GM08714 (cell line): Measurements from ENCODE around the gene IRF2.
A peak's percentile ranks its signal among the peaks of the same experiment; 100 is the strongest.

Experiments
- H3K4me3 ChIP-seq: fragments of 200-500 bp; sonication (Bioruptor generic); 2 replicates; pipeline ENCODE4 v1.5.1; 2014; ENCODE audit warnings: mild to moderate bottlenecking, low read length, inconsistent platforms
- ZNF274 ChIP-seq: IDR thresholded peaks from 2 replicates; pipeline ENCODE4 v1.6.1; 2012; ENCODE audit warnings: mild to moderate bottlenecking, low read depth, low read length

The IRF2 gene

DNA sequence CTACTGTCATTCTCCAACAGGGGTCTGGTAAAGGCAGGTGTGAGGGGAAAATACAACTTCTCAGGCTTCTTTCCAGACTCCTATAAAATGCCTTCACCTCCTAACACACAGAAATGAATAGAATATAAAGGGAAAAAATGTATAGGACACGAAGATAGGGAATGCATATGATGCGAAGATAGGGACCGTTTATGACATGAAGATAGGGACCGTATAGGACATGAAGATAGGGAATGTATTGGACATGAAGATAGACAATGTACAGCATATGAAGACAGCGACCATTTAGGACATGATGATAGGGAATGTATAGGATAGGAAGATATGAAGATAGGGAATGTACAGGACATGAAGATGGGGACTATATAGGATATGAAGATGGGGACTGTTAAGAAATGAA is 10.5 kb downstream of the IRF2 start:
- H3K4me3 ChIP-seq, result no peak overlapping the region
- no peak for TF ChIP-seq ZNF274

DNA sequence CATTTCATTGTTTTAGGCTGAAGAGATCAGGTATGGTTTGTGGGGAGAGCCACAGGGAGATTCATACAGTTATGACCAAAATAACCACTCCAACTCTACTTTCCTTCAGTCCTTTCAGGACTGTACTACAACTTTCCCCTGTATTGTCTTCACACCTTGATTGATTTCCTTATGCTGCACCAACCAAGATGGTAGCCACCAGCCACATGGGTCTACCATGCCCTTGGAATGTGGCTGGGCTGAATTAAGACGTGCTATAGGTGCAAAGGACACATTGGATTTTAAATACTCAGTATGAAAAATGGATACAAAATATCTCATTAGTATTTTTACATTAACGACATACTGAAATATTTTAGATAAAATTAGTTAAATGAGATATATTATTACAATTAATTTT is 11.2 kb downstream of the IRF2 start:
- no peak overlapping the region for H3K4me3 ChIP-seq
- no peak for TF ChIP-seq ZNF274

DNA sequence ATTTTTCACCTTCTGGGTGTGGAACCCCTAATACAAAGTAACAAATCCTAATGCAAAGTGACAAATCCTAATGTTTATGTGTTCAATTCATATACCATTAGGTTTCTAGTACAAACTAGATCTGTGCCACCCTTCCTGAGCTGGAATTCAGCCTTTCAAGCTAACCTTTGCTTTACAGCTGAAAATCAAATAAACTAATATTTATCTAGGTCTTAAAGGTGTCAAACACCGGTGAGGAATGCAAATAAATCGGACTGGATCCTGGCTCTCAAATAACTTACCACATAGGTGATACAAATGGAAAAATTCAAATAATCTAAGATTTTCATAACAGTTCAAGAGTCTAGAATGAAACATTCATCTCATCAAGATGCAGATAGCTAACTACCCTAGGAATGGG is 11.6 kb downstream of the IRF2 start:
- no peak overlapping the region for H3K4me3 ChIP-seq
- no peak for TF ChIP-seq ZNF274

DNA sequence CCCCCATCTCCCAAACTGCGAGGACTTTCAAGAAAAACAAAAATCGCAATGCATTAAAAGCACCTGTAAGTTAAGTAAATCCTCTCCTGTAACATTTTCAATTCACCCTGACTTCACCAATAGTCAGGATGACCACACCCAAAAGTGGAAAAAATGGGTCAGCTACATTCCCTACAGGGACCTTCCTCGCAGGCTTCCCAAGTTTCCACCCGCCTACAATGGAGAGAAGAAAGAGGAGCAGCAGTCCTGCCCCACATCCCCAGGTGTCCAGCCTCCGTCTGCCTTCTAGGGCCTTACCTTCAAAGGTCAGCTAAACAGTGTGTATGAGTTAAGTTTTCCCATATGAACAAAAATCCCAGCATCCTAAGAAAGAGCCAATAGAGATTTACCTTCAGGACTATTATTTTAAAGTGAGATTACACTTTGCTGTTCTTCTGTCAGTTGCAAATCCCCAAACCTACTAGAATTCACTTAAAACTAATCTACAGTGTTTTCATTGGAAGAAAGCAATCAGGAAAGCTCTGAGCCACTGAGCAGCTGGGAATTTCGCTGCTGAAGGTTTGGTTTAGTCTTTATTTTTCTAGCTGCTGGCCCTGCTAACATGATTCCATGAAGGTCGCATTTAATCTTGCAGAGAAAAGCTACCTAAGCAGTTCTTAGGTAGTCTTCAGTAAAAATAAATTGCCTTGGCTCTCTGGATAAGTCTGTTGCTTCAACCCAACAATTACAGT is 12.5 kb downstream of the IRF2 start:
- no peak for TF ChIP-seq ZNF274
- peak overlapping the region; percentile 14; the same call in 1 of the 2 replicates for H3K4me3 ChIP-seq

DNA sequence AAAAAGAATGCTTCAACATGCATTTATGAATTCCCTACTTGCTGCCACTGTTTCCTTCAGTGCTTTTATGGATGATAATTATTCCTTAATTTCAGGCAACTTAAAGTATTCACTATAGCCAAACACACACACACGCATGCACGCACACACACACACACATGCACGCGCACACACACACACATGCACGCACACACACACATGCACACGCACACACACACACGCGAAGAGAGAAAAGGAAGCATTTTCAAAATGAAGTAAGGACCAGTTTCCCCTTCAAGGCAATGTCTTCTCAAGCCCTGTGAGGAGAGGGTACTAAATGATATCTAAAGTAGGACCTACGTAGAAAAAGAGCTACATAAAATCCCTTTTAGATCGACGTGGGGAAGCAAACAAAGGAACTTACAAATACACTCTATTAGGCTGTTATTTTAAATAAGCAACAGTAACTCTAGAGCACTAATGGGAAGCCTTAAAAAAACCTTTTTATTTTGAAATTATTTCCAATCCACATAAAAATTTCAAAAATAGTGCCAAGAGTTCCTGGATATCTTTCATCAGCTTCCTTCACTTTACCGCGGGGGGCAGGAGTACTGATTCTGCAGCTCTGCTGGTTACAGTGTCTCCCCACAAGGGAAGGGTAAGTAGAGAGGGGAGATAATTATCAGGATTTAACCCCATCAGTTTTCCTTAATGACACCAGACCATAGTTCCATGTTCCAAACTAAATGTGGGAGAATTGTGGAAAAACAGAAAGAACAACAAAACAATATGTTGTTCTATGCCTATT is 13.7 kb downstream of the IRF2 start:
- TF ChIP-seq ZNF274, result no peak
- peak overlapping the region; percentile 41; the same call in 1 of the 2 replicates for H3K4me3 ChIP-seq

DNA sequence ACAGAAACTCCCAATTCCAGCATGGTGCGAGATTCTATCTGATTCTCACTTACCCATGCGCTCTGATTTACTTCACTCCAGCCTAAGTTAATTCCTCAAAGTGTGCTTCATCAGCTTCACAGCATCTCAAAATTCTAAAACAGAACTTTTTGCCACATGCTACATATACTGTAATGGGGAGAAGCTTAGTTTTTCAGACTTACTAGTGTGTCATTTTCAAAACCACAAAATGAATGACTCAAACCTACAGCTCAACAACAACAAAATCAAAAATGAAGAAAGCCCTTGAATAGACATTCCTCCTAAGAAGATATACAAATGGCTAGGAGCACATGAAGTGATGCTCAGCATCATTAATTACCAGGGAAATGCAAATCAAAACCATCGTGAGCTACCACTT is 14.9 kb downstream of the IRF2 start:
- no peak for TF ChIP-seq ZNF274
- H3K4me3 ChIP-seq, result no peak overlapping the region

DNA sequence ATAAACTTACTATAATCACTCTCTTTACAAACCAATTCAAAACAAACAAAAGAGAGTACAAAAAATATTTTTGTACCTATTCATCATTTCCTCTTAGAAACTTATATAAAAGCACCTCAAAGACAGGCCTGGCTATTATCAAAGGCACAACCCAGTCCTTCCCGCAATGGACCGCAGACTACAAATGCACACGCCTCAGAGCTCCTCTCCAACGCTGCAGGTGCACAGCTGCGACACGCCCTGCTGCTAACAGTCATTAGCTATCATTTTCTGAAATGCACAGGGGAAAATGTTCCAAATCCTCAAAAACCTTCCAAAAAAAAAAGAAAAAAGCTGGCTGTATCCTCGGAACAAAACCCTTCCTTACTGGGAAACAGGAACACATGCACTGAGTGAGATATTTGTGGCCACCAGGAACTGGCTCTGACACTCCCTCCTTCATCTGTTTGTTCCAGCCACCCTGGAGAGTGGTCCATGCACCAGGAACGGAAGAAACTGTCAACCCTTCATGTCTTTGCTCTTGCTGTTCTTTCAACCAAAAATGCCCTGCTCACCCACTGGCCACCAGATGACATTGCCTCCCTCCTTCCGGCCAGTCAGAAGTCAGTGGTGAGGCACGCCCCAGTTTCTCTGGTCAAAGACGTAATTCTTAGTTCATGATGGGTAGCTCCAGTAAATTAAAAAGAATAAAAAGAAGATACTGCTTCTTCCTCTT is 16.7 kb downstream of the IRF2 start:
- H3K4me3 ChIP-seq, result no peak overlapping the region; the same call in 1 of the 2 replicates
- TF ChIP-seq ZNF274, result no peak

DNA sequence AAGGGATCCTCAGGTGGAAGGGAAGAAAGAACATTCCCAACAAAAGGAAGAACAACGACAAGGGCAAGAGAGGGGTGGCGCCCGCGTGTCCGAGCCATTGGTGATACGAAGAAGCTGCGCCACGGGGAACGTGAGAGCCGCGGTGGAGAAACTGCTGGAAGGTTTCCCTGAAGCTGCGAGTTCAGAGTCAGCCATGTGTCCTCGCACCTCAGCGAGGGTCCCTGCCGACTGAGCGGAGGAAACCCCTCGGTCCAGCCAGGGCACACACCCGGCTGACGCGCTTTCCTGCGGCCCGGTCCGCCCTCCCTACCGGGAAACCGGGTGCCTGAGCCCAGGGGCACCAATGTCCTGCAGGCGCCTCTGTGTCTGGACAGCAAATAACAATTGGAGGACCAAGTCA is 18.0 kb downstream of the IRF2 start:
- TF ChIP-seq ZNF274, result no peak
- H3K4me3 ChIP-seq, result no peak overlapping the region

DNA sequence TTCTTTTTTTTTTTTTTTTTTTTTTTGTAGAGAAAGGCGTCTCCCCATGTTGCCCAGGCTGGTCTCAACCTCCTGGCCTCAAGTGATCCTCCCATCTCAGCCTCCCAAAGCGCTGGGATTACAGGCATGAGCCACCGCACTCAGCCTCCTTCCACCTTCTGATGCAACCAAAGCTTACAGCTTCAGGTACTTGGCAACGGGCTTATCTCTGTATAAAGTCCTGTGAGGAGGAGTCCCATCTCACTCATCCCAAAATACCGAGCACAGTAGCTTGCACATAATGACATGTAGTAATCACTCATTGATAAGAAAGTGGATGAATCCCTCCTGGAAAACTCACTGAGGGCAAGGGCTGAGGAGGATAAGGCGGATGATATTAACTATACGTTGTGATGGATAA is 19.1 kb downstream of the IRF2 start:
- no peak for TF ChIP-seq ZNF274
- no peak overlapping the region for H3K4me3 ChIP-seq

DNA sequence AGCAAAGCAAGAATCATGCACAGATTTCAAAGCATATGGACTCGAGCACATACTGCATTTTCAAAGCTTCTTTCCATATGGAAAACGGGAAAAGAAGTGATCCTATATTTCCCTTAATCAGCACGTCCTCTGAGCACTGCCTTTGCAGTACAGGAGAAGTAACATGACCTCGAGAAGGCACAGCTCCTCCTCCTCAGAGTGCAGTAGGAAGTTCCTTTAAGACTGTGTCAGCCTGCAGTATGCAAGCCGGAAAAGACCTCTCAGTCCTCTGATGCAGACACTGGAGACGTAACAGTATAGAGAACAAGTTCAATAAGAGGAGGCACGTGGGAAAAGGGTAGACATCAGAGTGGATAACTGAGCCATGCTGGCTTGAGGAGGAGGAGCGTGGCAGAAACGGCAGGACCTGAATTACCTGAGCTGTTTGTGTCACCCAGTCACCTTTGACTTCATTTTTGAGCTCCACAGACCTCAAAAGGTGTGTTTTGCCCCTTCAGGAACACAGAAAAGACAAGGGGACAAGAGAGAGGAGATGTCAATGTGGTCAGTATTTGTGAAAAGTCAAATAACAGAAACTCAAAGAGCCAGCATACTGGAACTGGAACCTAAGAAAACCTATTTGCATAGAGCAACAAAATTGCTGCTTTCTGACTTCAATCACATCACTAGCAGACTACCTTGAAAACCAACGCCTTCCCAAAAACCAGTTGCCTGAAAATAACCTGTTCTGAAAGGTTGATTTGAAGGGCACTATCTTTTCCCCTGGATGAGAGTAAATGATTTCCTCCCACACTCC is 20.8 kb downstream of the IRF2 start:
- TF ChIP-seq ZNF274, result no peak
- peak overlapping the region; percentile 57; the same call in 1 of the 2 replicates for H3K4me3 ChIP-seq

DNA sequence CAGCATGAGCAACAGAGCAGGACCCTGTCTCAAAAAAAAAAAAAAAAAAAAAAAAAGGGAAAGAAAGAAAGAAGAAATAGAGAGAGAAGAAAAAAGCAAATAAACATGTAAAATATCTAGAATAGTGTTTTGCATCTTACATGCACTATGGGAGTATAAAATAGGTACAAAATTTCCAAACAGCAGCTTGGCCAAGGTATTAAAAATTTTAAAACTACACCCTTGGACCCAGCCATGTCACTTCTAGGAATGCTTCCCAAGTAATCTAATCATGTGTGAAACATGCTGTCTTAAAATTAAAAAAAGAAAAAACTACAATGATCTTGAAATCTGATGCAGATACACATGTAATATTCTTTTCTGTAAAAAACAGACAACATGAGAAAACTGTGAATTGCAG is 21.6 kb downstream of the IRF2 start:
- H3K4me3 ChIP-seq, result no peak overlapping the region
- TF ChIP-seq ZNF274, result no peak

DNA sequence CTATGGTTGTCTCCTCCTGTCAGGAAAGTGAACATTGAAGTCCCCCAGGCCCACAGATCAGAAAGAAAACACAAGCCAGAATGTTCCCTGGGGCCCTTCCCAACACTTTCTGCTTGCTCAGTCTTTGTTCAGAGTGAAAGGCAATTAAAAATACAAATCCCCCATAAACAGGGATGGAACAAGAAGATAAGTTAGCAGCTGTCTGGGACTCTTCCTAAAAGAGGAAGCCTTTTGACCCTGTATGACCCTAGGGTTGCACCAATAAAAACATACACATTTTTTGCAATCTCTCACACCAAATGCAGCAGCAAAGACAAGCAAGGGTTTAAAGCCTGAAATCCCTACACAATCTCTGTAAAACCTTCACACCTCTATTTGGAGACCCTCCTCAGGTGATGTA is 22.6 kb downstream of the IRF2 start:
- no peak overlapping the region for H3K4me3 ChIP-seq
- TF ChIP-seq ZNF274, result no peak

DNA sequence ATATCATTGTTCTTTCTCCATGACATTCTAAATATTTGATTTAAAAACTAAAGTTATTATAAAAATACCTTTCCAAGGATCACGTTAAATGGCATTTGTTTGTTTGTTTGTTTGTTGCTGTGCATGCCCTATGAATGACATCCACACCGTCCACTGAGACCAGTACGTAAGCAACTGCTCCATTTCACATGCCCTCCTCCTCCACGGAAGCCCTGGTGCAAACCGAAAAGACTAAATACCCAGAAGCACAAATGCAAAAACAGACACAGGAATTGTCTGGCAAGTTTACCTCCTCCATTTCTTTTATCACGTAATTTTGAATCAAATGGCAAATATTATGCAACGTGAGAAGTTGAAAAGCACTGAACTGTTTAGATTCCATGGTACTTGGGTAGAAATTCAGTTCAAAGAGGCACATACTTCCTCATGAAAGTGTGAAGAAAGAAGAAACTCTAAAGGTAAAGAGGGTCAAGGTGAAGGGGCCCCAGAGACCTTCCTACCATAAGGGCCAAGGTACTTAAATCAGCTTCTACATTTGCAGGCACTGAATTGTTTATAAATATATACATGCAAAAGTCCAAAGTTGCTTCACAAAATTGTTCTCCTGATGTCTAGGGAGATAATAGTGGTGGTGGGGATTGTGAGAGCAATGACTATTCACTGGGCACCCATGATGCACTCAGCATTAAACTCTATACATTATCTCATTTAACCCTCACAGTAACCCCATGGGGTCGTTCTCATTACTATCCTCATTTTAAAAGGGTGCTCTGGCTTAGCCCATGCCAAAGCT is 23.4 kb downstream of the IRF2 start:
- no peak overlapping the region for H3K4me3 ChIP-seq

DNA sequence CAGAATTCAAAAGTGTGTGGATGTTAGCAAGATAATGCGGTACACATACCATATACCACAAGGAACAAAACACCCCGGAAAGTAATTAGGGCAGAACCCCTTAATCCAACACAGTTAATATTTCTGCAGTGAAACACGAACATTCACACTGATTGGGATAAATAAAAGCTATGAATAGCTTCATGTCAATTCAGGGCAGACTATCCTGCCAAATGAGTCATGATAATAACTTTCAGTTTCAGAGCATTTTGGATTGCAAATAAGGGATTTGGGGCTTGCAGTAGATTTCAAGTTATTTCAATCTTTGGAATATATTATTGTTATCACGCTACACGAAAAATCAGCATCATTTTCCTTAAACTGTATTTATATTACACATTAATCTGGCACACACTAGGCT is 24.3 kb downstream of the IRF2 start:
- TF ChIP-seq ZNF274, result no peak
- no peak overlapping the region for H3K4me3 ChIP-seq

More for the DNA sequence above, 23.4 kb downstream of the IRF2 start:
- TF ChIP-seq ZNF274, result no peak
